GM18507 (cell line): ENCODE data around the gene NRF1.

Experiments
- DNase-seq: peaks from one replicate; pipeline ENCODE4 v3.0.0; 2011; ENCODE audit warnings: low read depth; ENCODE audit not compliant: insufficient read length; ENCODE audit errors: extremely low spot score
- FAIRE-seq: peaks from 2 replicates; lab custom pipeline; 2011; peaks lifted over from hg19 to GRCh38; lab: Jason Lieb, UNC

The NRF1 gene

DNA sequence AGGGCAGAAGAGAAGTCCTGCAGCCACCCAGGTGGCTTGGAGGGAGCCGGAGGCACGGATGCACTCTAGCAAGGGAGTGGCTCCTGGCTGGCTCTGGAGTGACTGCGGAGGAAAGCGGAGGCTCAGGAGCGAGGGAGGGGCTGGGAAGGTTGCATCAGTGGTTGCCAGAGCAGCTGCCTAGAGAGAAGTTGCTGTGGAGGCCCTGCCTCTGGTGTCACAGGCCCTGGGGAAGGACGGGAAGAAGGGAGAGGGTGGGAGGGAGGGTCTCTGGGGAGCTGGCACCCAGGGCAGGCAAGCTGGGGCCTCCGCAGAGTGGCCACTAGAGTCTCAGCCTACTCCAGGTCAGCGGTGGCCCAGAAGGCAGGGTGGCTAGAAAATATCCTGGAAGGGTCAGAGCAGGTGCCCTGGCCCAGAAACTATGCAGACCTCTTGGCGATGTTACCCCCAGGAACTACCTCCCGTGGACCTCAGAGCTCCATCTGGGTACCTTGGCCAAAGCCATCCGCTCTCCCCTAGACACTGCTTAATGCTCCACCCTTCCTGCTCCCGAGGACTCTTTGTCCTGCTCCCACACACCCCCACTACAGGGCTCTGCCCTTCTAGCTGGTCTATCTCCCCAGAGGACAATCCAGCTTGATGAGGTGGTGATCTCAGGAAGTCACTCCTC is 164.3 kb downstream of the NRF1 start:
- no peak for FAIRE-seq

DNA sequence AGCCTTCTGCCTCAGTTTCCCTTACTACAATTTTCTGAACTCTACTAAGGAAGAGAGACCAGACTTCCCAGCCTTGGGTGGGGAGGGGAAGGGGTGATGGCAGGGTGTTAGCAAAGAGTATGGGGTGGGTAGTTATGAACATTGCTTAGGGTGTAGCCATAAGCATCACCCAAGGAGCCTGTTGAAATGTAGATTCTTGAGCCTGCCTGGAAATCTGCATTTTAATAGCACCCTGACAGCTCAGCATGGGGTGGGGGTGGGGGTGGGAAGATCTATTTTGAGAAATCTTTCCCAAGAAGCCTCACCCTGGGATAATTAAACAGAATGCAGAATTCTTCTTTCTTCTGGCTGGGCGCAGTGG is 164.8 kb downstream of the NRF1 start:
- DNase-seq (no peak), FAIRE-seq (no peak)

More for the DNA sequence above, 164.3 kb downstream of the NRF1 start:
- DNase-seq: no peak

DNA sequence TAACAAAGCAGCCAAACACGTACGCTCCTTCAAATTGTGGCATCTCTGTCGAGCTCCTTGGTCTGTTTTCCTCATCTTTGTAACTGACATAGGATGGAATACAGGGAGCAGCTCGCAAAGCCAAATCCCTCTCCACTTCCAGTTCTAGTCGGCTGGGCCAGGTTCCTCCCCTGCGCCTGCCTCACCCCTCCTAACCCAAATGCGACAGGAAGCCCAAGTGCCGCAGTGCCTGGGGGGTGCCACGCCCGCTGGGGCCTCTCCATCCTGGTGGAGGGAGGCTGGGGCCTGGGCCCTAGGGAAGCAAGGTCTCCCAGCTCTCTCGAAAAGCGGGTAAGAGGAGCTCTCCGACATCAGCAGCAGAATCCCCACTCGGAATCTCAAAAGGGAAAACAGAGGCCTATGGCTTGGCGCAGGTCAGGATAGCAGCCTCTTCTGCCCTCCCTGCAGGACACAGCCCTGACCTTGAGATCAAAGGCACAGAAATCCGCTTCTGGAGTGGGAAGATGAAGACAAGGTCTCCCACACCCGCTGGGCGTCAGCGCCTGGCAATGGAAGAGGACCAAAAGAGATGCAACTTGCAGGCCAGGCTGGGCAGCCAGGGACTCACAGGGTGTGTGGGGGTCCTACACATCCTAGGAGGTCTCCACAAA is 165.8 kb downstream of the NRF1 start:
- DNase-seq (no peak), FAIRE-seq (no peak)

DNA sequence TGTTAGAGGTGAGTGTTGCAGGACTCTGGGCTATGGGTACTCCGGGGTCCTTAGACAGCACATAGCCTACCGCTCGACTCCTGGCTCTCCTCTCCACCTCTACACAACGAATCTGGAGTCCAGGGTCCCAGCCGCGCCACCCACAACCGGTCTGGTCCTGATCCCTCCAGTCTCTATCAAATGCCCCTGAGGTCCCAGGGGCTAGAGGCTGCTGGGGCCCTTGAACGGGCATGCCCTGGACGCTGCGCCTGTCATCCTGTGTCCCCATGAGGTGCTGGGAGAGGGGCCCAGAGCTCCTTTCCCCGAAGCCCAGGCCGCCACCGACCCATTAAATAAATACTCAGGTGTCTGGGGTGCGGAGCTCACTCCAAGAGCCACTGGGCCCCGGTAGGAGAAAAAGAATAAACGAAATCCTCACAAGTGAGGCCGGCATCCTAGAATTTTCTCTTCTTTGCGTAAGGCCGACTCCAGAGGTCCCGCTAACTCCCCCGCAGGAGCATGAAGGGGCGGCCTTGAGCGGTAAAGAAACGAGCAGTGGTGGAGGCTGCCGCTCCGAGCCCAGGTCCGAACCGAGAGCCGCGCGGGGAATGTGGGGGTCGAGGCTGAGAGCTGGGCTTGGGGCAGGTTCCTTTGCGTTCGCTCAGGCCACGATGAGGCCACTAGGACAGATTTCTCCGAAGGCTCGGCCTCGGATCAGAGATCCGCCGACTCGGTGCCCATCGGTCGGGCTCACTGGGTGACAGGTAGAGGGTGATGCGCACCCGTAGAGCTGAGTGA is 166.7 kb downstream of the NRF1 start:
- DNase-seq (no peak), FAIRE-seq (no peak)

DNA sequence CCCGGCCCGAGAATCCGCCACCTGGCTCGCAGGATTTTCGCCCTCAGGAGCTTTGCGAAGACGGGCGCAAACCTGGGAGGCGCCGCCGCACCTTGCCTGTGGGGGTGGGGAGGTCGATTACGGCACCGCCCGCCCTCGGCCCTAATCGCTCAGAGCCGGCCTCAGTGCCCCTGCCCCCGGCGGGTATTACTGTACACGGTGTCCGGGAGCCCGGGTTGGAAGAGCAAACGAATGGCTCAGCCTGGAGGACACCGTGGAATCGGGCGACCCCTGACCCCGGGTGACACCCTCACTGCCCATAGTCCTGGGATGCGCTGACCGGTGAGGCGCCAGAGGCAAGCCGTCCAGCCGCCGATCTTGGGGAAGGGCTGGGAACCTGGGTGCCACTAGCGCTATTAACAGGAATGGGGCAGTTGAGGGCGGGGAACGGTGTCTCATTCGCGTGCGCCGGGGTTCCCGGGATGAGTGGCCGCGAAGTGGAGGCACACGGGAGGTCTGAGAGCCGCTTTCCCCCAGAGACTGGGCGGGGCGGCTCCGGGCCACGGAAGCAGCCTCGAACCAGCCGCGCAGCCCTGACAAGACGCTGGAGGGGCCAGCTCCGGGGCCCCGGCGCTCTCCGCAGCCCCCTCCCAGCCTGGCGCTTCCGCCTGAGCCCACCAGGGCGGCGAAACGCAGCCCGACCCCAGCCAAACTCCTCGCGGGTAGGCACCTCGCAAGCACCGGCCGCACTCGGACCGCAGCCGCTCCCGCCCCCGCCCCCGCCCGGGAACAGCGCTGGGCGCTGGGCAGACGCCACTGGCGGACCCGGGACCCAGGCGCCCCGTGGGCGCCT is 167.5 kb downstream of the NRF1 start:
- FAIRE-seq (no peak), DNase-seq (no peak)

DNA sequence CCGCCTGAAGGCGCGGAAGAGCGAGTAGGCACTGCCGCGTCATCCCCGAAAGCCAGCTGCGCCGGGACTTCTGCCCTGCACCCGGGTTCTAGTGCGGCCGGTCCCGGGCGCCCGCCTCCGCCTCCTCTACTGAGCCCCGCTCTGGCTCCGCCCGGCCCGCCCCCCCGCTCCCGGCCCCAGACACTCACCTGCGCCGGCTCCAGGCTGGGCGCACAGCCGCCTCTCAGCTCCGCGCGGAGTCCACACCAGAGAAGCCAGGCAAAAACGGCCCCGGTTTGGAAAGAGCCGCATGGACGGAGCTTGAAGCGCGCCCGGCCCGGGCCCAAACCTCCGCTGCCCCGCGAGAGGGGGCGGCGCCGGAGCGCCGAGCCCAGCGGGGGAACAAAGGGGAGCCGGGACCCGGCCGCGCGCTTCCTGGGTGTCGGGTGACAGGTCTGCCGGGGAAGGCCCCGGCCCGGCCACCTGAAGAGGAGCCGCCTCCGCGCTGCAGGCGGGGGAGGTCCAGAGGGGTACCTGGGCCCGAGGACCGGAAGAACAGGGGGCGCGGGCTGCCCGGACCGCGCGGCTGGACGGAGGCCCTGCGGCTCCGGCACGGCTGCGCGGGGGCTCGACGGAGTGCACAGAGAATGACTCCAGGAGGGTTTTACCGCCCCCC is 168.2 kb downstream of the NRF1 start:
- no peak for DNase-seq

DNA sequence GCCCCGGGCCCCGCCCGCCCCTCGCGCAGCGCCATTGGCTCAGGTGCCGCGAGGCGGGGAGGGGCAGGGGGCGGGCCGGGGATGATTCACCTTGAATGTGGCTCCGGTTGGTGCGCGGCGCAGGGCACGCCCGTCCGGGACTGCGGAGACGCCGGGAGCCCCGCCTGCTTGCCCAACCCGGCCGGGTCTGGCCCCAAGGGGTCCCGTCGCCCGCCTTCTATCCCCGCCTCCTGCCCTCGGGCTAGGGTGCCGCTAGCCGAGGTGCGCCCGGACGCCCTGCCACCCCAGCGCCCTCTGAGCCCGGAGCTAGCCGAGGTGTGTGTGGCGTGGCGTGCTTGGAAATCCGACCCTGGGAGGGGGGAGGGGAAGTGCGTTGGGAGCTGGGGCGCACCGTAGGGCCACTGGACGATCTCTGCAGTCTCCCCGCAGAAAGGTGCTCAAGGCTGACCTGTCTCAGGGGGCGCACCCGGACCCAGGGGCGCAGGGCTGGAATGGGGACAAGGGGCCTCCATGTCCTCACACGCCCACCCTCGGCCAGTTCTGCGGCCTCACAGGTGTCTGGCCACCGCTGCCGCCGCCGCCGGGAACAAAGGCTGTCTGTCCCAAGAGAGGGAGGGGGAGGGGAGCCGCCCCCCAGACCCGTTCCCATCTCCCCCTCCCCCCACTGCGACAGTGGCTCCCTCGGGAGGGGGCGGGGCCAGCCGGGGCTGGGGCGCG is 168.9 kb downstream of the NRF1 start:
- no peak for FAIRE-seq
- DNase-seq: no peak

More for the DNA sequence above, 168.2 kb downstream of the NRF1 start:
- no peak for FAIRE-seq

DNA sequence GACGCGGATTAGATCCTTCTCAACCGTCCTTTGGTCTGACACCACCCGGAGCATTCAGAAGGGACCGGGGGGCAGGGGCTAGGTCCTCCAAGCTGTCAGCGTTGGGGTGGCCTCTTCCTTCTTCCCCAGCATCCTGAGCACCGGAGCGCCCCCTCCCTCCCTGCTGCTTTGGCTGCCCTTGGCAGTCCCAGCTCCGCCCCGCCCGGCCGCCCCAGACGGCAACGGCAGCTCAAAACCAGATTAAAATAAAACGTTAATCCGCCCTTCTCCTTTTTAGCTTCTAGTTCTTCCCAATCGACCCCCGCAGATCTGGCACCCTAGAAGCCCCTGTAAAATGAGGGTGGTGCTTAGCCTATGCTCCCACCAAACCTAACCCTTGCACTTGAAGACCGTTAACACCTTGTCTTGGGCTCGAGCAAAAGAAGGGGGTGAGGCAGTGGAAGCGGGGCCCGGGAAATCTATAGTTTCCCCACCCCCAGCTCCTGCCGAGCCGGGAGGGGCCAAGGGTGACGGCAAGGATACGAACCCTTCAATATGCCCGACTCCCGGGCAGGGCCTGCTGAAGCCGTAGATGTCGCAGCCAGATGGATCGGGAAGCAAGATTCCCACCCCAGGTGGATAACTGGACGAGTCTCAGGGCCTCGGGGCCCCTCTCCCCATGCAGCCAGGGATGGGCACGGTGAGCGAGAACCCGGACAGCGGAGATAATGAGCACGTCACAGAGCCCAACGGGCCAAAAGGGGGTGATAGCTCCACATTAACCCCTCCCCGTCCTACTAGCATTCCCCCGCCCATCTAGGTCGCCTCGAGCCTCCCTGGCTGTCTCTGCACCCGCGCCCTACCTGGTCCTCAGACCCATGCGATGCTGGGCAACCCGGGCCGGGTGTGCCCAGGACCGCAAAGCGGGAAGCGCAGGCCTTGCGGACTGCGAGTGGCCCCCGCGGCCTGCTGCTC is 169.7 kb downstream of the NRF1 start:
- no peak for DNase-seq
- FAIRE-seq: no peak

DNA sequence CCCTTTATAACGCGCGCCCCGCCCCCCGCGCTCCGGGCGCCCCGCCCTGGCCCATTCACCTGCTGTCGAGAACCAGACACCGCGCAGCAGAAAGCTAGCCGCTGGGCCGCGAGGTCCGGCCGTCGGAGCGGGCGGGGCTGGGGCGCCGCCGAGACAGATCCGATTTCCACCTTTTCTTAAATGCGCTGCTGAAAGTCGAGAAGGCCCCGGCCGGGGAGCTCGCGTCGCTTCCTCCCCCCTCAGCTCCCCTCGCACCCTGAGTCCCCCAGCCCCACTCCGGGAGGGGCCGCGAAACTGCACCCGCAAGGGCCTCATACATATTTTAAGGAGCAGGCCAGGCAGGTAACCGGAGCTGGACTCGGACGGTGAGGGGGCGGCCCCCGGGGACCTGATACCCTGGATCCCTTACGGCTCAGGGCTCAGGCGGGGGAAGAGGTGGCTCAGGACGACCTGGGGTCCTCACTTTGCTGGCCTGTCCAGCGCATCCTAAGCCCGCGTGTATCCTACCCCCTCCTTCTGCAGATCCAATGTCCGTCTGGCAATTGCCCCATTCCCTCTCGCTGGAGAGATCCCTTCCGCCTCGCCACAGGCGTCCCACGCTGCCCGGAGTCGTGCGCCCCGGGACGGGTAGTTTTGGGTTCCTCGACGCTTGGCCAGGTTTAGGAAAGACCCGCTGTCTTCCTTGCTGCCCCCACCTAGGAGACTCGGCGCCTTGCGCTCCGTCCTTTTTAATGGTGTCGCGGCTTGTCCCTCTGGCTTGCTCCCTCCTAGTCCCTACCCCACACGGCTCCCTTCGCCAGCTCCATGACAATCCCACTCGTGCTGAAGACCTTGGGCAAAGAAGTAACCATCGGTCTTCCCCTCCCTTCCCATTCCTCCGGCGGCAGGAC is 170.7 kb downstream of the NRF1 start:
- DNase-seq (no peak), FAIRE-seq (no peak)

DNA sequence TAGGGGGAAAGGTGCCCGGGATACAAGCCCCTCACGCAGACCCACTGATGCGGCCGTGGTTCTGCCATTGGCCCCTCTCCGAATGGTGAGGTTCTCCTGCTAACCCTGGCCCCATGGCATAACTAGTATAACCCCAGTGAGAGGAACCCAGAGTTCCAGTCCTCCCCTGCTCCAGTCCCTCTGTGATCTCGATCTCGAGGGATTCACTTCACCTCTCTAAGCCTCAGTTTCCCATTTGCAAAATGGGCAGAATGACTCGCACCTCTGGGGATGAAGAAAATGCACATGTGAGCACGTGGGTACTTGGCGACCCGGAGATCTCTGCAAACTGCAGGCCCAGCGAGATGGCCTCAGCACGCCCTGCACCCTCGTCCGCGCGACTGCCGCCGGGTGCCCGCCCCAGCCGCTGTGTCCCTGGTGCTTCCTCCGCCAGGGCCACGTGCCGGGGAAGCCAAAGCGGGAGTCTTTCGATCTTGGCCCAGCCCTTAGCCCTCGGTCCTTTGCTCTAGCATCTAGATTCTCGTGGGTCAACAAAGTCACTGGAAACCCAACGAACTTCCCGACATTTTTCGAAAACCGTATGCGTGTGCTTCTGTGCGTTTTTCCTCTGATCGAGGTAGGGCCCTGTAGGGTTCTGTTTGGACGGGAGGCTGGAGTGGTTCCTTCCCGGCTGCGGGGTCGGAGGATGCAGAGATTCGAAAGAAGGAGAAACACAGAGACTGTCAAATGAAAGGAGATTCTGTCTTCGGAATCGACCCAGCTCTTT is 171.5 kb downstream of the NRF1 start:
- no peak for FAIRE-seq

DNA sequence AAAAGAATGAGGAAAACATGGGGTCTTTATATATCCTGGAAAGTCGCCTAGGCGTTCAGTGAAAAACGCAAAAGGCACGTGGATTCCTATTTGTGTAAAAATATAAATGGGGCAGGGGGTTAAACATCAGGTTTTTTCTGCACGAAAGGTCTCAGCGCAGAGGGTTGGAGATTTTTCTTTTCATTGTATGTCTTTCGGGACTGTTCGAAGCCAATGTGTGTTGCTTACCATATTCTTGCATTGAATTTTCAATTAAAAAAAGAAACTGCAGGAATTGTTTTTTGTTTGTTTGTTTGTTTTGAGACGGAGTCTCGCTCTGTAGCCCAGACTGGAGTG is 172.0 kb downstream of the NRF1 start:
- DNase-seq: no peak
- no peak for FAIRE-seq

More for the DNA sequence above, 171.5 kb downstream of the NRF1 start:
- no peak for DNase-seq

DNA sequence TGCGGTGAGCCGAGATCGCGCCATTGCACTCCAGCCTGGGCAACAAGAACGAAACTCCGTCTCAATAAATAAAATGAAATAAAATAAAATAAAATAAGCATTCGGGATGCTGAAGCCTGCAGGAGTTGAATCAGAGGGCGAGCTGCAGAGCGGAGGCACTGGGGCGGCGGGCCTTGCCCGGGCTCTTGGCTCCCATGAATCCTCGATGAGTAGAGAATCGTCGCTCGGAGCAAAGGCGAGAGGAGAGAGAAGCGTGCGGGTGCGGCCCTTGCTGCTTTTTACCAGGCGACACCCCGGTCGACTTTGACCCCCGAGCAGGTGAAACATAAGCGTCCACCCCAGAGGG is 172.9 kb downstream of the NRF1 start:
- DNase-seq (no peak), FAIRE-seq (no peak)

DNA sequence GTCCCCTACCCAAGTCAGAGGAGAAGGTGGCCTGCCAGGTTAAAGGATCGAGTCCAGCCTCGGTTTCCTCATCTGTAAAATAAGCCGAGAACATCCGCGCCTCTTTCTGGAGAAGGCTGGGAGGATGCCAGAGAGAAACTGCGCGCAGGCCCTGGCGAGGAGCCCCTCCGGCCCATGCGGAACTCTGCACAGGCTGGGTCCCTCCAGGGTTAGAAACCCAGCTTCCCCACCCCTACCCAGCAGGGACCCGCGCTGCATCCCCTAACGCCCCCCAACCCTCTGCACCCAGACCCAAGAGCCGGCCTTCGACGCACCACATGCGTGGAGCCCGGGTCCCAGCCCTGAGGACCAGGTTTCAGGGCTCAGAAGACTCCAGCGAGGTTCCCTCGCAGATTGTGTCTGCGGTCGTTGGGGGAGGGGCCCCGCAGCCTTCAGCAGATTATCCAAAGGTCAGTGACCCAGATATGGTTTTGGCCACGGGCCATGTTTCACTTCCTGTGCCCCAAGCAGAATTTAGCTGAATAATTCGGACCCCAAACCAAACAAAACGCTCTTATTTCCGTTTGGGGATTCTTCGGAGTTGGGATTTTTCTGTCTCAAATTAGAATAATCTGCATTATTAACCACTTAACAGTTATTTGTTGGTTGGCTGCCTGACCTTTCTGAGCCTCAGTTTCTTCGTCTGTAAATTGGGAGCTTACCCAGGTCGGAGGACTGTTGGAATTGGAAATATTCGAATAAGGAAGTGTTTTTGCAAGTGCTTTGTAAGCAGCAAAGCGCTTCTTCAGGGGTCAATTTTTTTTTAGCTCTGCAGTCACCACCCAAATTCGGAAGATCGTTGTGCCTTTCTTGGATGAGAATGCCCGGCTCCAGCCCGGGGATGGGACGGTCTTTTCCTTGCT is 173.5 kb downstream of the NRF1 start:
- DNase-seq: no peak
- FAIRE-seq: peak; percentile 54

DNA sequence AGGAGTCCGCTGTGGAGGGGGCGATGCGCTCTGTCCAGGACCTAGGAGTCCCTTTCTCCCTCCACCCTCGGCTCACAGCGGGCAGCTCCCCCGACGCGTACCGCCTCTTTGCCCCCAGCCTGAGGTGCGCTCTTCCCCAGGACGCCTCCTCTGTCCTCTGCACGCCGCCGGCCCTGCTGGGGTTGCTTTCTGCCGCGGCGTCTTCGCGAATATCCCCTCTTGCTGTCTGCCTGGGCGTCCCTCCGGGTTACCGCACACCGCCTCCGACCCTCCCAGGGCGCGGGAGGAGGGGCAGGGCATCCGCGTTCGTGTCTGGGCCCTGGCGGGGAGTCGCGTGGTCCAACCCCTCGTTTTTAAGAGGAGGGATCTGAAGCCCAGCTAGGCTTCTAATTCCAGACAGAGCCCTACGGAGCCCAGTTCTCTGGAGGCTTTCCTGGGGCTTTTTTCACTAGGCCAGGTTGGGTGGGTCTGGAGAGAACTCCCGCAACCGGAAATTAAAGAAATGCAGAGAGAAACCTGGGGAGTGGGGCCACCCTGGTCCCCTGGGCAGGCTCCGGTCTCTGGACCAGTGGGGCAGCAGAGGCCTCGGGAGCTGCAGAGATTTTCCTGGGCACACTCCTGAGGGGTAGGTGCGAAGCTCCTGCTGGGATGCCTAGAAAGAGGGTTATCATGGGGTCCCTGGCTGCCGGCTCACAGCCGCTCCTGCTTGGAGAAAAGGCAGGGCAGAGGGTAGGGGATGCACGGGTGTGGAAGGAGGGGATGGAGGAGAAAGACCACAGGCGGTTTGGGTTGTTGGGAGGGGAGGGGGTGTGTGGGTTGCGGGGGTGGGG is 174.4 kb downstream of the NRF1 start:
- FAIRE-seq (no peak), DNase-seq (no peak)
